Measurements from ENCODE around the gene CDK5RAP3. TPM values are rescaled to one million over a fixed set of nuclear protein-coding genes. Genes with fewer than 3 reads are reported as not detected.

Gene CDK5RAP3
- polyA plus RNA-seq, 2 of the 4 experiments (the other 2 are of a cell fraction) = 124 to 165 TPM

GRCh38 chr17:48021934-48022333, 51.0 kb downstream of the CDK5RAP3 start:
- no peak for TF ChIP-seq EP300 (IDR thresholded peaks at IDR 0.05)
- TF ChIP-seq FOSB (CRISPR knock-in tag; IDR thresholded peaks at IDR 0.05) = no peak
- TF ChIP-seq FOSL2 (IDR thresholded peaks at IDR 0.05) = no peak
- TF ChIP-seq FOSL2 (CRISPR knock-in tag; IDR thresholded peaks at IDR 0.05) = no peak
- TF ChIP-seq USF2 (IDR thresholded peaks at IDR 0.05) = no peak
- no peak for TF ChIP-seq NR3C1 (IDR thresholded peaks at IDR 0.05)
- no peak for TF ChIP-seq TP53 (CRISPR knock-in tag; IDR thresholded peaks at IDR 0.05)
- no peak for TF ChIP-seq HES2 (IDR thresholded peaks at IDR 0.05)
- TF ChIP-seq RFX5 (IDR thresholded peaks at IDR 0.05) = no peak
- no peak for TF ChIP-seq PBX3 (IDR thresholded peaks at IDR 0.05)
- no peak for TF ChIP-seq SMC3 (IDR thresholded peaks at IDR 0.05)
- no peak for TF ChIP-seq ZNF302 (CRISPR knock-in tag; IDR thresholded peaks at IDR 0.05)
- TF ChIP-seq ZC3H11A (IDR thresholded peaks at IDR 0.05) = no peak
- no peak for TF ChIP-seq ELK1 (IDR thresholded peaks at IDR 0.05; ENCODE audit: low read depth, low read length)
- DNase-seq (ENCODE audit: low read depth in 1 of 2, low spot score in 1 of 2) (no peak), ATAC-seq (no peak), FAIRE-seq (no peak)
- Histone ChIP-seq H3K4me3 (no peak overlapping the region), H3K4me2 (no peak overlapping the region), H3K27ac (no peak overlapping the region), H3K4me1 (peaks cover 27% of the 10 kb centered on the region), H3K9me3 (no peaks in the 10 kb centered on the region)
- WGBS (ENCODE audit: missing lambda C conversion rate) = 67% methylated on average over 5 of the region's 5 CpGs
- ChIA-PET POLR2A (interaction anchor here (0.7 kb wide), 1 partner anchor 75 kb away, joined by 5 read pairs; no protein-coding TSS in a partner anchor), CTCF (interaction anchor here (0.7 to 18.5 kb wide), 8 partner anchors 9 to 175 kb away, joined by 3 to 766 read pairs (median 31); partner anchors contain the start of genes CDK5RAP3, PNPO, PRR15L and SCRN2)

GRCh38 chr17:48022901-48023300, 52.0 kb downstream of the CDK5RAP3 start:
- TF ChIP-seq EHF (CRISPR knock-in tag; IDR thresholded peaks at IDR 0.05) (no peak), KDM5A (IDR thresholded peaks at IDR 0.05) (0 out of 2 replicates have a peak, but pooled peaks have one; percentile 12), HOXA7 (CRISPR knock-in tag; IDR thresholded peaks at IDR 0.05) (no peak)
- WGBS (ENCODE audit: missing lambda C conversion rate) = 25% methylated on average over 6 of the region's 6 CpGs
- peak overlapping the region; percentile 43; the same call in 2 of the 3 replicates for H3K4me3 ChIP-seq

GRCh38 chr17:48023400-48024148, 52.7 kb downstream of the CDK5RAP3 start:
- 2% methylated on average over 22 of the region's 54 CpGs for WGBS (ENCODE audit: missing lambda C conversion rate)
- ATAC-seq = peak; percentile 62 to 74
- Histone ChIP-seq H3K9me3 (no peaks in the 10 kb centered on the region), H3K4me1 (peaks cover 27% of the 10 kb centered on the region), H3K27ac (peak overlapping the region; percentile 71 to 88), H3K4me3 (peak overlapping the region; percentile 43), H3K4me2 (peak overlapping the region; percentile 84)
- POLR2A ChIA-PET = interaction anchor here (0.6 to 0.7 kb wide), 2 partner anchors 77 to 165 kb away, joined by 3 read pairs; no protein-coding TSS in a partner anchor
- CTCF ChIA-PET = interaction anchor here (0.6 to 18.5 kb wide), 10 partner anchors 9 to 576 kb away, joined by 3 to 766 read pairs (median 4); partner anchors contain the start of gene CDK5RAP3
- peak; percentile 91 for DNase-seq (ENCODE audit: low read depth in 1 of 2, low spot score in 1 of 2)
- FAIRE-seq = no peak
- TF ChIP-seq NR3C1 (IDR thresholded peaks at IDR 0.05) (no peak), CTCF (IDR thresholded peaks at IDR 0.05) (no peak), POLR2AphosphoS2 (conservative IDR thresholded peaks at IDR 0.05; ENCODE audit: low read length) (no peak), EHF (CRISPR knock-in tag; IDR thresholded peaks at IDR 0.05) (0 out of 2 replicates have a peak, but pooled peaks have one; percentile 20), ZNF302 (CRISPR knock-in tag; IDR thresholded peaks at IDR 0.05) (no peak), ELK1 (IDR thresholded peaks at IDR 0.05; ENCODE audit: low read depth, low read length) (no peak), GATA3 (IDR thresholded peaks at IDR 0.05; ENCODE audit: borderline replicate concordance) (0 out of 2 replicates have a peak, but pooled peaks have one; percentile 1), ATOH8 (CRISPR knock-in tag; IDR thresholded peaks at IDR 0.05; ENCODE audit: low read depth) (no peak), HOXA7 (CRISPR knock-in tag; IDR thresholded peaks at IDR 0.05) (no peak), RAD21 (conservative IDR thresholded peaks at IDR 0.05 in 1 of 2, IDR thresholded peaks at IDR 0.05 in 1 of 2) (0 out of 5 replicates have a peak, but pooled peaks of 1 of the 2 experiments have one; percentile 13), TFCP2L1 (CRISPR knock-in tag; IDR thresholded peaks at IDR 0.05) (no peak)

More at GRCh38 chr17:48022901-48023300, 52.0 kb downstream of the CDK5RAP3 start:
- FAIRE-seq (no peak), DNase-seq (ENCODE audit: low read depth in 1 of 2, low spot score in 1 of 2) (peak in 1 of 2 experiments; percentile 49), ATAC-seq (no peak)
- no peaks in the 10 kb centered on the region for H3K9me3 ChIP-seq
- peaks cover 27% of the 10 kb centered on the region for H3K4me1 ChIP-seq
- ChIA-PET CTCF (interaction anchor here (5.9 to 18.5 kb wide), 4 partner anchors 12 to 176 kb away, joined by 45 to 766 read pairs (median 369); partner anchors contain the start of genes CDK5RAP3, PNPO, PRR15L and SCRN2), POLR2A (interaction anchor here (0.7 kb wide), 1 partner anchor 143 kb away, joined by 4 read pairs; no protein-coding TSS in a partner anchor)
- H3K27ac ChIP-seq = peak overlapping the region; percentile 71 to 88
- H3K4me2 ChIP-seq = peak overlapping the region; percentile 84
